NCI-H2029 treated with DMSO at 0.1 percent for 48 hours (cell line): ENCODE results near the gene ERFL.
A peak's percentile ranks its signal among the peaks of the same experiment; 100 is the strongest.

ENCODE experiments used
- DNase-seq: peaks from one replicate; lab custom pipeline; 2025; lab: John Stamatoyannopoulos, UW

ERFL gene

GRCh38 chr19:41928221-41928683, at the start of gene ERFL:
ERFL (minus strand) TSS chr19:41928449; CDS start chr19:41912919, 15,530 bp downstream.
- DNase-seq: no peak

GRCh38 chr19:41977916-41978315, 49.7 kb upstream of the ERFL start:
- no peak for DNase-seq

- DNase-seq: no peak
Observed at GRCh38 chr19:41974652-41975051, 46.4 kb upstream of the ERFL start.

- no peak for DNase-seq
Observed at GRCh38 chr19:41971363-41971762, 43.1 kb upstream of the ERFL start.

GRCh38 chr19:41969772-41970458, 41.7 kb upstream of the ERFL start:
- no peak for DNase-seq

GRCh38 chr19:41968751-41969595, 40.7 kb upstream of the ERFL start:
- no peak for DNase-seq

GRCh38 chr19:41967054-41967783, 39.0 kb upstream of the ERFL start:
- no peak for DNase-seq

- DNase-seq: no peak
Observed at GRCh38 chr19:41965106-41965505, 36.9 kb upstream of the ERFL start.

- DNase-seq: no peak
Observed at GRCh38 chr19:41960973-41961372, 32.7 kb upstream of the ERFL start.

GRCh38 chr19:41959056-41960053, 31.1 kb upstream of the ERFL start, which contains the start of gene RABAC1:
RABAC1 (minus strand) TSS chr19:41959321; CDS start chr19:41959292, 29 bp downstream.
- DNase-seq: peak; percentile 88

GRCh38 chr19:41958367-41959055, 30.3 kb upstream of the ERFL start:
- peak; percentile 55 for DNase-seq

GRCh38 chr19:41957838-41958366, 29.7 kb upstream of the ERFL start:
- DNase-seq: peak; percentile 90

GRCh38 chr19:41957161-41957837, 29.1 kb upstream of the ERFL start:
- DNase-seq: no peak

GRCh38 chr19:41956621-41957020, 28.4 kb upstream of the ERFL start:
- DNase-seq: no peak

GRCh38 chr19:41955521-41955920, 27.3 kb upstream of the ERFL start:
- no peak for DNase-seq

- DNase-seq: peak; percentile 20
Observed at GRCh38 chr19:41951686-41952172, 23.5 kb upstream of the ERFL start.

- no peak for DNase-seq
Observed at GRCh38 chr19:41947091-41947490, 18.8 kb upstream of the ERFL start.

- no peak for DNase-seq
Observed at GRCh38 chr19:41945135-41945766, 17.0 kb upstream of the ERFL start.

GRCh38 chr19:41944336-41944735, 16.1 kb upstream of the ERFL start:
- DNase-seq: no peak
